DMS153 (cell line): ENCODE measurements around the gene DNHD1.

Experiments used
- DNase-seq: peaks from one replicate; lab custom pipeline; 2025; lab: John Stamatoyannopoulos, UW

Gene DNHD1

DNA sequence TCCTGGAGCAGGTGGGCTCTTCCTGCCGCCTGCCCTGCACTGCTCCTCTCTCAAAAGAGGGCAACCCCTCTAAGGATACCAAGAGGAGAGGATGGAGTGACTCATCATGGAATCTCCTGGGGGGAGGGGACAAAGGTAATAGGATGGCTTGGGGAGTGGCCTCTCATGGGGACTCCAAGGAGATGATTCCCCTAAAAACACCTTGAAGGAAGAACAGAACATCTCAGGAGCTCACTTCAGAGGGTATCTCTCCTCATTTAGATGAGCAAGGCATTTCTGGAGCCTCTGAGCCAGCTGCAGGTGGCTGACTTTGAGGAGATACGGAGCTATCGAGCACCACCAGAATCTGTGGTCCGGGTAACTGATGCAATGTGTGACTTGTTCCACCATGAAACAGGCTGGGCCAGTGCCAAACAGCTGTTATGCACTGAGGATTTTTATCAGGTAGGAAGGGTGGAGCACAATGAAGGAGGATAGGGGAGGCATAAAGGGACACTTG lies 66.1 kb downstream of the DNHD1 start:
- no peak for DNase-seq

GRCh38 chr11:6563667-6564066 lies 66.6 kb downstream of the DNHD1 start:
- DNase-seq = no peak

DNA sequence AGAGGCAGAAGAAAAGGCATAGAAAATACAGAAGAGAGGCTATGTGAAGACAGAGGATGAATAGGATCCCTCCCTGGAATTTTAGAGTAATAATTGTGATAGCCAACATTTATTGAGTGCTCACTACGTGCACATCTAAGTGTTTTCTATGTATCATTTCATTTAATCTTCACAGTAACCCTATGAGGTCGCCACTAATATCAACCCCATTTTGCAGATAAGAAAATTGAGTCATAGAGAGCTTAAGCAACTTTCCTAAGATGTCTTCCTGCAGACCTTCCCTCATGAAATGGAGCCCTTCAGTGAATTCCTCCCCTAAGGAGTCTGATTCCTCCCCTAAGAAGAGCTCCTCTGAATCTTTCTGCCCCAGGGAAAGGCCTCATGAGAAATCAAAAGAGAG lies 68.2 kb downstream of the DNHD1 start:
- DNase-seq = no peak

DNA sequence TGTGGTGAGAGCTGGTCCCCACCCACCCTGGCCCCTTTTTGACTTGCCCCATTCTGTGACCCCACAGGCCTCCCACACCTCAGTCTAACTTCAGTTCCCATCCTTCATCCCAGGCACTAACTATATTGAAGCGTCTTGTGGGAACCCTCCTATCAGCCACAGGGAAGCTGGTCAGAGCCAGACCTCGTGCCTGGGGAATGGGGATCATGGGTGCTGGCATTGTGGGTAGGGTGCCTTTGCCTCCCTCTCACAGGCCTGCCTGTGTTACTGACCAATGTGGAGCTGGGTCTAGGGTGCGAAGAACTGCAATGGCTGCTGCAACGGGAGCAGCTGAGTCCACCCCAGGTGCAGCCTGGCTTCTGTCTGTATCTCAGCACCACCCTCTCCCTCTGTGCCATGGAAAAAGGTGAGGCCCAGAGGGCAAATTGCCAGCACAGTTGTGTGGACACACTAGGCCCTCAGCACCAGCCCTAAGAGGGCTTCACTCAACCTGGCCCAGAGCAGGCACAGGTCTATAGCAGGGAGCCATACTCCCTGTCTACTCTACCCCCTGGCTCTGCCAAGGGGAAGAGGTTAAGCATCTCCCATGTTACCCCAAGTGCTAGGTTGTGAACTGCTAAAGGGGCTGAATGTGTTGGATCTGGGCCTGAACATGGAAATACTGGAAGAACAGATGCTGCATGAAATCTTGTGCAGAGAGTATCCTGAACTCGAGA lies 69.1 kb downstream of the DNHD1 start:
- DNase-seq = no peak

GRCh38 chr11:6566704-6567370 lies 69.8 kb downstream of the DNHD1 start:
- DNase-seq = no peak

DNA sequence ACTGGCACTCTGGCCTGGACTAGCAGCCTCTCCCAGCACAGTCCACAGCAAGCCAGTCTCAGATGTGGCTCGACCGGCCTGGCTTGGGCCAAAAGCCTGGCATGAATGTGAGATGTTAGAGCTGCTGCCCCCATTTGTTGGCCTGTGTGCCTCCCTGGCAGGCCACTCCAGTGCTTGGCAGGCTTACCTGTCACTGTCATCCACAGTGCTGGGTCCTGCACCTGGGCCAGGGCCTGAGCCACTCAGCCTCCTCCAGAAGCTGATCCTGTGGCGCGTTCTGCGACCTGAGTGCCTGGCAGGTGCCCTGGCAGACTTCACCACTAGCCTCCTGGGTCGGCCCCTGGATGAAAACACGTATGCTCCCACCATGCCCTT lies 70.3 kb downstream of the DNHD1 start:
- DNase-seq = no peak

DNA sequence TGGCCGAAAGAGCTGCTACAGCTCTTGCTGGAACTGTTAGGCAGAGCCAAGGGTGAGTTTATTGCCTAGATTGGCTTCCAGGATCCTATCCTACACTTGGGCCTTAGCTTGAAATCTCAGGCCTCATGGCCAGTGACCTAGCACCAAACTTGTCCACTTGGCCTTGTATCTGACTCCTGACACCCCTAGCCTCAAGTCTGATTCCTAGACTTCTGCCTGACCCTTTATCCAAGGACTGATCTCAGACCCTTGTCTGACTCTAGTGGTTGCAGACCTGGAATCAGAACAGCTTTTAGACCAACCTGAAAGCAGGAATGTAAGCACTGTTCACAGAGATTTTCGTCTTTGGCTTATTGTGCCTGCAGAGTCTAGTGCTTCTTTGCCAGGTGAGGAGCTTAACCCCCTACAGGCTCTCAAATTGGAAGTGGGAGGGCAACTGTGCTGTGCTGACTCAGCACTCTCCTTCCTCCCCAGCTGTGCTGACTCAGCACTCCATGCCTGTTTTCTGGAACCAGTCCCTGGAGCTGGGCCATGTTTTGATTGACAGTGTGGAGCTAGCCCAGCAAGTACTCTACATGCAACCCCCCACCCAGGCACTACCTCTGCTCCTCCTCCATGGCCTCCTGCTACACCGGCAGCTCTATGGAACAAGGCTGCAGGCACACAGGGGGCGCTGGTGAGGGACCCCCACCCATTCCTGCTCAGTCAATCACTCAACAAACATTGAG lies 71.3 kb downstream of the DNHD1 start:
- no peak for DNase-seq

- no peak for DNase-seq
Observed at GRCh38 chr11:6569706-6570105, 72.6 kb downstream of the DNHD1 start.

DNA sequence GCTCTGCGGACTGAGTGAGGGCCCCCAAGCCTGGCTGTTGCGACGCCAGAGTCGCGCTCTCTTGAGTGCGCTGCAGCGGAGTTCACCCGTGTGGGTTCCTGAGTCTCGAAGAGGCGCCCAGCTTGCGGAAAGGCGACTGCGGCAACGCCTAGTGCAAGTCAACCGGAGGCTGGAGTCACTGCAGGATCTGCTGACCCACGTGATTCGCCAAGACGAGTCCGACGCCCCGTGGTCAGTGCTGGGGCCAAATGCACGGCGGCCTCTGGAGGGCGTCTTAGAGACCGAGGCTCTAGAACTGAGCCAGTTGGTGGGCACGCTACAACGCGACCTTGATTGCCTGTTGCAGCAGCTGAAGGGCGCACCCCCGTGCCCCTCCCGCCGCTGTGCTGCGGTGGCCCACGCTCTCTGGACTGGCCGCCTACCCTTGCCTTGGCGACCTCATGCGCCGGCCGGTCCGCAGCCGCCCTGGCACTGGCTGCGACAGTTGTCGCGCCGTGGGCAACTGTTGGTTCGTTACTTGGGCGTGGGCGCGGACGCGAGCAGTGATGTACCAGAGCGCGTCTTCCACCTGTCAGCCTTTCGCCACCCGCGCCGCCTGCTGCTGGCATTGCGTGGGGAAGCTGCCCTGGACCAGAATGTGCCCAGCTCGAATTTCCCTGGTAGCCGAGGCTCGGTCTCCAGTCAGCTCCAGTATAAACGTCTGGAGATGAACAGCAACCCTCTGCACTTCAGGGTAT lies 73.8 kb downstream of the DNHD1 start:
- DNase-seq = no peak

- DNase-seq = no peak
Observed at GRCh38 chr11:6571434-6572008, 74.4 kb downstream of the DNHD1 start.

- no peak for DNase-seq
Observed at GRCh38 chr11:6572215-6572614, 75.1 kb downstream of the DNHD1 start.

- DNase-seq = no peak
Observed at GRCh38 chr11:6574816-6575715, 78.0 kb downstream of the DNHD1 start.

DNA sequence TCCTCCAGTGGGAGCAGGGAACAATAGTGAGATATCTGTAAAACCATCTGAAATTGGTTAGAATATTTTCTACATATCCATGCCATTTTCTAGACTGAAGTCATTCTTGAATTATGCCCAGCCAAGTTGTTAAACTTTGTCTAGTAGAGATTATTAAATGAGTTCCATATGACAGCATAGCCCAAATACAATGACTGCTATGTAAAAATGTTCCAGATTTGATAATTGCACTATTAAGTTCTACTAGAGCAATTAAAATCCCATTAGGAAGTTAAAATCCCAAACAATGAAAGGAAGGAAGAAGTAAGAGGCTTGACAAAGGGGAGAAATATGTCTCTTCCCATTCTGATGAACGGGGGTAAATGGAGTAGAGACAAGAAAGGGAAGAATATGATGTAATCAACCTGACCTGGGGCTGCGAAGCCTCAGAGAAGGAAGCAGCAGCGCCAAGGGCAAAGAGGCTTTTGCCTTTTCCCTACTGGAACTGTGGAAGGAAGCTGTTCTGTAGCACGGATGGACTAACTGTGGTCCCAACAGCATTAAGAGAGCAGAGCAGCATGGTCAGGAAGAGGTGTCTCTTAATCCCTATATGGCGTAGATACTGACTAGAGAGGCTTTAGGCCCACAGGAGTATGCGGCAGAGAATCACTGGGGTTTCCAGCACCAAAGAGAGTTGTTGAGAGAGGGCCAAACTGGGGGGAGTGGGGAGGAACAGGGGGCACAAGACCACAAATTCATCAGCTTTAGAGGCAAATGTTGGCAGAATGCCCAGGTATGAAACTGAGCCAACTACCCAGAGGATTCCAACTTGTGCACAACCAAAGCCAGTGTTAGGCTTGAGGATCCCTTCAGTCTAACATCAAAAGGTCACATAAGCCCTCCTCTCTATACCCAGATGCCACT lies 79.6 kb downstream of the DNHD1 start:
- no peak for DNase-seq

GRCh38 chr11:6578134-6578533 lies 81.1 kb downstream of the DNHD1 start:
- DNase-seq = no peak

GRCh38 chr11:6579681-6580080 lies 82.6 kb downstream of the DNHD1 start:
- DNase-seq = no peak

- no peak for DNase-seq
Observed at GRCh38 chr11:6583584-6583983, 86.5 kb downstream of the DNHD1 start.

- DNase-seq = no peak
Observed at GRCh38 chr11:6584528-6584927, 87.4 kb downstream of the DNHD1 start.

- peak; percentile 32 for DNase-seq
Observed at GRCh38 chr11:6586434-6587359, 89.6 kb downstream of the DNHD1 start.
